H1 (cell line): ENCODE measurements around the gene CMSS1. TPM values are rescaled to one million over a fixed set of nuclear protein-coding genes. Genes with fewer than 3 reads are reported as not detected.

Experiments
- CTCF ChIA-PET: fragments of 300-600 bp; sonication (Branson Sonifier 250); formaldehyde crosslinking; loops from one replicate; lab custom pipeline; 2021; ENCODE audit not compliant: partially characterized antibody; lab: Charles Lee
- POLR2A ChIA-PET: fragments of 300-600 bp; sonication (Branson Sonifier 250); formaldehyde crosslinking; loops from one replicate; lab custom pipeline; 2021; ENCODE audit warnings: inconsistent platforms; ENCODE audit not compliant: partially characterized antibody; lab: Charles Lee
- DNase-seq, 2 experiments: peaks; one replicate each; pipeline versions ENCODE4 v3.0.0 to v3.0.0-alpha.2; 2010 to 2022; ENCODE audit warnings: low spot score in 2 of 2, low read depth in 1 of 2, mixed read lengths in 1 of 2
- FAIRE-seq: peaks from 2 replicates; lab custom pipeline; 2011; peaks lifted over from hg19 to GRCh38; lab: Jason Lieb, UNC
- H2AFZ ChIP-seq: 2 replicates; pipeline ENCODE4 v1.8.1; 2012; ENCODE audit warnings: low read length, inconsistent platforms
- H2AK5ac ChIP-seq: 2 replicates; pipeline ENCODE4 v1.6.1; 2013; ENCODE audit warnings: low read depth, low read length
- H2BK120ac ChIP-seq: replicated peaks from 2 replicates; pipeline ENCODE3; 2013; ENCODE audit warnings: low read depth, low read length, inconsistent platforms
- H2BK12ac ChIP-seq: 2 replicates; pipeline ENCODE4 v1.6.1; 2013; ENCODE audit warnings: low read depth, low read length
- H2BK15ac ChIP-seq: 2 replicates; pipeline ENCODE4 v1.6.1; 2013; ENCODE audit warnings: low read length
- H2BK20ac ChIP-seq: 2 replicates; pipeline ENCODE4 v1.6.1; 2013; ENCODE audit warnings: low read length
- H2BK5ac ChIP-seq: 2 replicates; pipeline ENCODE4 v1.6.1; 2013; ENCODE audit warnings: low read depth, low read length
- H3K14ac ChIP-seq: 2 replicates; pipeline ENCODE4 v1.6.1; 2013; ENCODE audit warnings: inconsistent platforms; ENCODE audit not compliant: insufficient read length
- H3K18ac ChIP-seq: 2 replicates; pipeline ENCODE4 v1.6.1; 2013; ENCODE audit warnings: low read length; ENCODE audit errors: extremely low read depth
- H3K23ac ChIP-seq: 2 replicates; pipeline ENCODE4 v1.6.1; 2013; ENCODE audit warnings: inconsistent platforms; ENCODE audit not compliant: insufficient read length
- H3K23me2 ChIP-seq: 2 replicates; pipeline ENCODE4 v1.6.1; 2013; ENCODE audit warnings: low read depth, low read length
- H3K27ac ChIP-seq: 2 replicates; pipeline ENCODE4 v1.6.1; 2011; ENCODE audit warnings: low read depth, low read length, inconsistent platforms
- H3K27me3 ChIP-seq, 4 experiments: replicated peaks in 1 of 4; 1 replicate in 1 of 4; 2 replicates in 3 of 4; pipeline versions ENCODE4 v1.6.1 to v1.8.1; 2011 to 2013; ENCODE audit warnings: low read length in 3 of 4, mild to moderate bottlenecking in 3 of 4, inconsistent platforms in 2 of 4, mixed read lengths in 2 of 4, moderate library complexity in 1 of 4; ENCODE audit not compliant: control insufficient read depth in 3 of 4, insufficient read depth in 3 of 4; ENCODE audit errors: extremely low read depth in 1 of 4
- H3K36me3 ChIP-seq, 4 experiments: 2 replicates each; pipeline versions ENCODE4 v1.6.1 to v1.8.1; 2011 to 2013; ENCODE audit warnings: mild to moderate bottlenecking in 4 of 4, low read length in 3 of 4, moderate library complexity in 2 of 4, control low read depth in 1 of 4, inconsistent platforms in 1 of 4; ENCODE audit not compliant: insufficient read depth in 4 of 4, control insufficient read depth in 2 of 4
- H3K4ac ChIP-seq: replicated peaks from 2 replicates; pipeline ENCODE3; 2013; ENCODE audit warnings: low read length, low read depth, mixed read lengths, inconsistent platforms; ENCODE audit not compliant: insufficient read length
- H3K4me1 ChIP-seq, 4 experiments: replicated peaks in 1 of 4; 1 replicate in 1 of 4; 2 replicates in 3 of 4; pipeline versions ENCODE4 v1.6.1 to v1.8.1; 2011 to 2013; ENCODE audit warnings: low read length in 3 of 4, inconsistent platforms in 2 of 4, mixed read lengths in 1 of 4; ENCODE audit not compliant: insufficient read depth in 4 of 4, control insufficient read depth in 3 of 4
- H3K4me2 ChIP-seq, 2 experiments: 2 replicates each; pipeline versions ENCODE4 v1.6.1 to v1.8.1; 2011 to 2013; ENCODE audit warnings: low read depth in 2 of 2, low read length in 2 of 2, control low read depth in 1 of 2, inconsistent platforms in 1 of 2, mild to moderate bottlenecking in 1 of 2; ENCODE audit not compliant: insufficient read depth in 1 of 2
- H3K4me3 ChIP-seq, 4 experiments: fragments of 200-600, 300-600 bp in 1 of 4; sonication (generic), shearing (Covaris generic), sonication (Bioruptor Twin) in 1 of 4; 2 replicates each; pipeline versions ENCODE4 v1.5.1 to v1.8.1; 2011 to 2016; ENCODE audit warnings: low read length in 4 of 4, low read depth in 3 of 4, control low read depth in 2 of 4, inconsistent platforms in 2 of 4, mild to moderate bottlenecking in 2 of 4, mixed read lengths in 1 of 4, moderate library complexity in 1 of 4; ENCODE audit not compliant: insufficient read depth in 2 of 4; ENCODE audit errors: extremely low read depth in 1 of 4
- H3K56ac ChIP-seq: replicated peaks from 2 replicates; pipeline ENCODE3; 2013; ENCODE audit warnings: low read depth, mild to moderate bottlenecking, mixed read lengths, low read length, inconsistent platforms; ENCODE audit not compliant: insufficient read length
- H3K79me1 ChIP-seq: 2 replicates; pipeline ENCODE4 v1.6.1; 2013; ENCODE audit warnings: low read depth, low read length, control low read depth
- H3K79me2 ChIP-seq, 2 experiments: 2 replicates each; pipeline versions ENCODE4 v1.6.1 to v1.8.1; 2012 to 2013; ENCODE audit warnings: low read length in 2 of 2, mild to moderate bottlenecking in 2 of 2, inconsistent platforms in 1 of 2; ENCODE audit not compliant: insufficient read depth in 2 of 2, control insufficient read depth in 1 of 2
- H3K9ac ChIP-seq, 4 experiments: replicated peaks in 1 of 4; 1 replicate in 1 of 4; 2 replicates in 3 of 4; pipeline versions ENCODE4 v1.6.1 to v1.8.1; 2011 to 2013; ENCODE audit warnings: low read depth in 3 of 4, low read length in 3 of 4, control low read depth in 2 of 4, mild to moderate bottlenecking in 2 of 4, moderate library complexity in 2 of 4, inconsistent platforms in 1 of 4; ENCODE audit errors: extremely low read depth in 1 of 4
- H3K9me3 ChIP-seq, 2 experiments: 2 replicates each; pipeline versions ENCODE4 v1.6.1 to v1.8.1; 2012 to 2013; ENCODE audit warnings: mild to moderate bottlenecking in 2 of 2, moderate library complexity in 2 of 2, control low read depth in 1 of 2, inconsistent platforms in 1 of 2, low read depth in 1 of 2, low read length in 1 of 2, mixed read lengths in 1 of 2; ENCODE audit not compliant: insufficient read depth in 2 of 2
- H4K20me1 ChIP-seq, 2 experiments: replicated peaks in 1 of 2; 2 replicates each; pipeline versions ENCODE3 to v1.8.1; 2011 to 2013; ENCODE audit warnings: inconsistent platforms in 2 of 2, low read length in 2 of 2, mild to moderate bottlenecking in 1 of 2; ENCODE audit not compliant: insufficient read depth in 2 of 2, control insufficient read depth in 1 of 2
- H4K5ac ChIP-seq: 2 replicates; pipeline ENCODE4 v1.6.1; 2013; ENCODE audit warnings: low read length, low read depth, mixed read lengths, inconsistent platforms; ENCODE audit not compliant: insufficient read length
- H4K8ac ChIP-seq: 2 replicates; pipeline ENCODE4 v1.8.0; 2013; ENCODE audit warnings: mild to moderate bottlenecking, moderate library complexity, low read length, inconsistent platforms; ENCODE audit not compliant: insufficient read depth; ENCODE audit errors: extremely low read depth
- H4K91ac ChIP-seq: replicated peaks from 2 replicates; pipeline ENCODE3; 2013; ENCODE audit warnings: low read length, mixed read lengths, inconsistent platforms; ENCODE audit not compliant: insufficient read length
- TAF7 ChIP-seq: optimal IDR thresholded peaks from 2 replicates; pipeline ENCODE3; 2011; ENCODE audit warnings: low read depth, mild to moderate bottlenecking, inconsistent platforms, low read length, moderate library complexity, borderline replicate concordance
- WGBS, 2 experiments: shearing (Covaris generic) in 1 of 2; methylation state at CpG; one replicate each; pipeline versions ENCODE4 v1.1.6 to v1.1.7; 2013 to 2015; ENCODE audit warnings: low lambda C conversion rate in 2 of 2, mixed read lengths in 2 of 2, inconsistent platforms in 1 of 2, low coverage in 1 of 2, missing lambda C conversion rate in 1 of 2; ENCODE audit not compliant: insufficient replicate concordance in 2 of 2, insufficient coverage in 1 of 2, insufficient read length in 1 of 2; ENCODE audit errors: extremely low coverage in 1 of 2, missing lambda C conversion rate in 1 of 2; 5-methylcytosine and 5-hydroxymethylcytosine counted together
- polyA plus RNA-seq, 7 experiments: library from polyadenylated mRNA; depleted of rRNA in 3 of 7; stranded (reverse) in 5 of 7; unstranded in 2 of 7; fragments of >200 nt in 5 of 7; fragments of 200-250 nt in 2 of 7; gene quantifications; 1 replicate in 5 of 7; 2 replicates in 1 of 7; 4 replicates in 1 of 7; pipeline versions ENCODE4 v1.2.1 to v1.2.3, GENCODE V29; 2011 to 2013; ENCODE audit warnings: missing spikeins in 2 of 7, mixed read lengths in 2 of 7
- total RNA-seq: library from RNA; stranded (reverse); fragmentation: NEBNext Ultra II Directional; extraction: Animal tissue kit (Norgen Biotek cat#: 25700); gene quantifications from 2 replicates; pipeline ENCODE4 v1.2.1, GENCODE V29; 2021

The CMSS1 gene
- total and polyA plus RNA-seq, 2 of the 8 experiments (the other 6 are each of a cell fraction or from before 2014, with no cell fraction given), result 15.2 to 75.1 TPM

GRCh38 chr3:99859825-99860224 lies 42.2 kb downstream of the CMSS1 start:
- no peak overlapping the region for H3K56ac ChIP-seq
- no peak overlapping the region for H3K4me2 ChIP-seq
- no peak overlapping the region for H3K4ac ChIP-seq
- H2BK5ac ChIP-seq, result no peak overlapping the region
- no peak overlapping the region for H3K18ac ChIP-seq
- no peak overlapping the region for H3K14ac ChIP-seq
- no peak overlapping the region for H2AFZ ChIP-seq
- H3K36me3 ChIP-seq, result no peaks in the 10 kb centered on the region; a peak in 1 of 8 replicates
- ChIA-PET POLR2A (interaction anchor here (0.7 to 1.3 kb wide), 2 partner anchors 16 to 1881 kb away, joined by 3 read pairs; no protein-coding TSS in a partner anchor), CTCF (interaction anchor here (0.9 to 1.8 kb wide), 7 partner anchors 10 to 394 kb away, joined by 3 to 5 read pairs (median 3); no protein-coding TSS in a partner anchor)
- H4K5ac ChIP-seq, result no peak overlapping the region
- H2BK120ac ChIP-seq, result no peak overlapping the region
- no peaks in the 10 kb centered on the region for H3K27me3 ChIP-seq
- no peak overlapping the region for H4K91ac ChIP-seq
- H3K79me2 ChIP-seq, result 0 out of 4 replicates have a peak, but pooled peaks cover 0 to 3% of the 10 kb centered on the region in 2 experiments
- no peak overlapping the region for H2BK12ac ChIP-seq
- 74% methylated on average over 1 of the region's 1 CpG; no CpG with 5 or more reads in 1 of the 2 experiments for WGBS, 2 experiments
- no peak overlapping the region for H3K4me3 ChIP-seq
- no peaks in the 10 kb centered on the region for H3K9me3 ChIP-seq
- TF ChIP-seq TAF7, result no peak
- DNase-seq (no peak), FAIRE-seq (no peak)
- no peaks in the 10 kb centered on the region; the same call in 1 of the 2 replicates for H3K79me1 ChIP-seq
- H3K9ac ChIP-seq, result no peak overlapping the region
- no peaks in the 10 kb centered on the region for H3K23me2 ChIP-seq
- H3K23ac ChIP-seq, result no peak overlapping the region
- H4K8ac ChIP-seq, result no peak overlapping the region
- no peak overlapping the region for H3K27ac ChIP-seq
- H4K20me1 ChIP-seq, result no peaks in the 10 kb centered on the region
- no peak overlapping the region for H2AK5ac ChIP-seq
- H3K4me1 ChIP-seq, result peaks cover 0 to 3% (median 2%) of the 10 kb centered on the region in 4 experiments; a peak in 3 of 7 replicates
- no peak overlapping the region for H2BK20ac ChIP-seq
- H2BK15ac ChIP-seq, result no peak overlapping the region
